Gastroesophageal sphincter (tissue), 4 donors: ENCODE measurements around the gene FOXO6. TPM values are rescaled to one million over a fixed set of nuclear protein-coding genes. Genes with fewer than 3 reads are reported as not detected.

ENCODE experiments used
- ATAC-seq: fragments of 150-250 bp; one replicate; pipeline ENCODE4 v1.9.1; 2016; ENCODE audit warnings: mild to moderate bottlenecking, moderate library complexity
- H3K27ac ChIP-seq, 4 donors: fragments of 200-600 bp; sonication (generic) in 3 of 4; 1 replicate in 3 of 4; 2 replicates in 1 of 4; pipeline ENCODE4 v1.5.1; 2016 to 2019
- H3K27me3 ChIP-seq: fragments of 200-600 bp; sonication (generic); one replicate; pipeline ENCODE4 v1.5.1; 2019
- H3K36me3 ChIP-seq, 2 donors: fragments of 200-600 bp; sonication (generic); one replicate each; pipeline ENCODE4 v1.5.1; 2019; ENCODE audit warnings: control low read depth in 1 of 2
- H3K4me1 ChIP-seq, 3 donors: fragments of 200-600 bp; sonication (generic); 1 replicate in 2 of 3; 2 replicates in 1 of 3; pipeline ENCODE4 v1.5.1; 2016 to 2019; ENCODE audit warnings: control low read depth in 2 of 3
- H3K4me3 ChIP-seq, 2 donors: fragments of 200-600 bp; sonication (generic); one replicate each; pipeline ENCODE4 v1.5.1; 2019; ENCODE audit warnings: mild to moderate bottlenecking in 1 of 2, moderate library complexity in 1 of 2
- H3K9me3 ChIP-seq, 3 donors: fragments of 200-600 bp; sonication (generic); one replicate each; pipeline ENCODE4 v1.5.1; 2017 to 2019; ENCODE audit warnings: control low read depth in 2 of 3
- CTCF ChIP-seq, 4 experiments: fragments of 200-600 bp in 2 of 4; fragments of 450-650 bp in 2 of 4; sonication (generic) in 1 of 4; IDR thresholded peaks; one replicate each; pipeline ENCODE4 v1.5.1; 2017 to 2019; ENCODE audit warnings: antibody characterized with exemption in 4 of 4, mild to moderate bottlenecking in 2 of 4, moderate library complexity in 2 of 4
- EP300 ChIP-seq: sonication (generic); formaldehyde crosslinking; IDR thresholded peaks from one replicate; pipeline ENCODE4 v1.6.1; 2017; ENCODE audit warnings: antibody characterized with exemption, mild to moderate bottlenecking
- POLR2A ChIP-seq, 2 donors: fragments of 450-650 bp; IDR thresholded peaks; one replicate each; pipeline ENCODE4 v1.6.1; 2017; ENCODE audit warnings: antibody characterized with exemption in 2 of 2, mild to moderate bottlenecking in 2 of 2, moderate library complexity in 1 of 2
- POLR2AphosphoS5 ChIP-seq: sonication (generic); formaldehyde crosslinking; IDR thresholded peaks from one replicate; pipeline ENCODE4 v1.6.1; 2017; ENCODE audit warnings: antibody characterized with exemption
- WGBS, 2 donors: methylation state at CpG; one replicate each; pipeline ENCODE4 v1.1.5; 2018; ENCODE audit warnings: low coverage in 1 of 2; 5-methylcytosine and 5-hydroxymethylcytosine counted together
- total RNA-seq, 4 donors: library from RNA; depleted of rRNA; stranded (reverse); fragments of >200 nt; gene quantifications; one replicate each; pipeline ENCODE4 v1.1.0, GENCODE V29; 2016

The FOXO6 gene
- total RNA-seq, 4 donors from 2014 or later = 0.27 to 2.2 (median 1.9) TPM

- 72 to 80% methylated on average over 1 to 3 of the region's 12 CpGs for WGBS, 2 donors
- ATAC-seq = no peak
Measured at GRCh38 chr1:41385398-41386195, 24.4 kb downstream of the FOXO6 start.

GRCh38 chr1:41386196-41386663 is 25.0 kb downstream of the FOXO6 start:
- TF ChIP-seq EP300 (no peak), CTCF (IDR thresholded peaks at IDR 0.05) (no peak), POLR2AphosphoS5 (no peak), POLR2A (IDR thresholded peaks at IDR 0.05) (no peak)
- no peak for ATAC-seq
- Histone ChIP-seq H3K4me3 (no peak overlapping the region), H3K4me1 (peaks cover 0 to 65% (median 21%) of the 10 kb centered on the region in 3 donors), H3K36me3 (no peaks in the 10 kb centered on the region), H3K9me3 (no peaks in the 10 kb centered on the region), H3K27me3 (no peaks in the 10 kb centered on the region), H3K27ac (no peak overlapping the region)
- 34 to 50% methylated on average over 3 to 6 of the region's 7 CpGs for WGBS, 2 donors

More at GRCh38 chr1:41385398-41386195, 24.4 kb downstream of the FOXO6 start:
- Histone ChIP-seq H3K4me3 (no peak overlapping the region), H3K4me1 (peaks cover 0 to 71% (median 27%) of the 10 kb centered on the region in 3 donors), H3K27me3 (no peaks in the 10 kb centered on the region), H3K9me3 (no peaks in the 10 kb centered on the region), H3K27ac (no peak overlapping the region), H3K36me3 (no peaks in the 10 kb centered on the region)
- TF ChIP-seq POLR2A (IDR thresholded peaks at IDR 0.05) = no peak
- no peak for TF ChIP-seq CTCF (IDR thresholded peaks at IDR 0.05)
- TF ChIP-seq EP300 = no peak
- TF ChIP-seq POLR2AphosphoS5 = no peak

GRCh38 chr1:41387667-41388091 is 26.4 kb downstream of the FOXO6 start:
- Histone ChIP-seq H3K36me3 (no peaks in the 10 kb centered on the region), H3K9me3 (no peaks in the 10 kb centered on the region), H3K4me1 (peaks cover 0 to 63% (median 21%) of the 10 kb centered on the region in 3 donors), H3K4me3 (no peak overlapping the region), H3K27ac (peak overlapping the region in 3 of 4 donors; percentile 44 to 61 (median 60)), H3K27me3 (no peaks in the 10 kb centered on the region)
- peak; percentile 85 for ATAC-seq
- WGBS, 2 donors = 0 to 3% methylated on average over 2 to 4 of the region's 10 CpGs
- no peak for TF ChIP-seq EP300
- TF ChIP-seq POLR2AphosphoS5 = peak; percentile 28

GRCh38 chr1:41388510-41388909 is 27.3 kb downstream of the FOXO6 start:
- no peak for TF ChIP-seq EP300
- no peak for TF ChIP-seq POLR2A (IDR thresholded peaks at IDR 0.05)
- no peak for TF ChIP-seq CTCF (IDR thresholded peaks at IDR 0.05)
- no peak for TF ChIP-seq POLR2AphosphoS5
- H3K27ac ChIP-seq = peak overlapping the region in 3 of 4 donors; percentile 44 to 61 (median 60)
- peaks cover 0 to 55% (median 16%) of the 10 kb centered on the region in 3 donors for H3K4me1 ChIP-seq
- WGBS, 2 donors = 50% methylated on average over 2 of the region's 6 CpGs; no CpG with 5 or more reads in 1 of the 2 donors
- H3K27me3 ChIP-seq = no peaks in the 10 kb centered on the region
- H3K36me3 ChIP-seq = no peaks in the 10 kb centered on the region
- no peak for ATAC-seq
- no peak overlapping the region for H3K4me3 ChIP-seq
- no peaks in the 10 kb centered on the region for H3K9me3 ChIP-seq

GRCh38 chr1:41389009-41389408 is 27.8 kb downstream of the FOXO6 start:
- TF ChIP-seq POLR2AphosphoS5 (no peak), CTCF (IDR thresholded peaks at IDR 0.05) (no peak), EP300 (no peak), POLR2A (IDR thresholded peaks at IDR 0.05) (no peak)
- no peak overlapping the region for H3K4me3 ChIP-seq
- H3K27ac ChIP-seq = peak overlapping the region in 1 of 4 donors; percentile 44
- H3K27me3 ChIP-seq = no peaks in the 10 kb centered on the region
- H3K4me1 ChIP-seq = peaks cover 0 to 52% (median 16%) of the 10 kb centered on the region in 3 donors
- WGBS, 2 donors = 83 to 100% methylated on average over 1 to 2 of the region's 2 CpGs
- no peaks in the 10 kb centered on the region for H3K36me3 ChIP-seq
- no peak for ATAC-seq
- no peaks in the 10 kb centered on the region for H3K9me3 ChIP-seq
